ENCODE measurements around the gene RYK.
"Not testable (repeated sequence)": the region's sequence is repeated elsewhere in the genome, so short reads cannot be mapped to it uniquely, and the experiment has no call there.

DNA sequence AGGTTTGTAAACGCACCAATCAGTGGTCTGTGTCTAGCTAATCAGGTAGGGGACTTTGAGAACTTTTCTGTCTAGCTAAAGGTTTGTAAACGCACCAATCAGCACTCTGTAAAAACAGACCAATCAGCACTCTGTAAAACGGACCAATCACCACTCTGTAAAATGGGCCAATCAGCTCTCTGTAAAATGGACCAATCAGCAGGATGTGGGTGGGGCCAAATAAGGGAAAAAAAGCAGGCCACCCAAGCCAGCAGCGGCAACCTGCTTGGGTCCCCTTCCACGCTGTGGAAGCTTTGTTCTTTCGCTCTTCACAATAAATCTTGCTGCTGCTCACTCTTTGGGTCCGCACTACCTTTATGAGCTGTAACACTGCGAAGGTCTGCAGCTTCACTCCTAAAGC lies 50.8 kb downstream of the RYK start:
- not testable (repeated sequence) for TF ChIP-seq EZH2 (IDR thresholded peaks at IDR 0.05; ENCODE audit: low read depth, unreplicated experiment); CTCF (conservative IDR thresholded peaks at IDR 0.05; ENCODE audit: low read depth in 2 of 2)
